H1 (cell line): ENCODE data around the gene EHBP1. TPM values are rescaled to one million over a fixed set of nuclear protein-coding genes. Genes with fewer than 3 reads are reported as not detected.

Source experiments
- CTCF ChIA-PET: fragments of 300-600 bp; sonication (Branson Sonifier 250); formaldehyde crosslinking; loops from one replicate; lab custom pipeline; 2021; ENCODE audit not compliant: partially characterized antibody; lab: Charles Lee
- POLR2A ChIA-PET: fragments of 300-600 bp; sonication (Branson Sonifier 250); formaldehyde crosslinking; loops from one replicate; lab custom pipeline; 2021; ENCODE audit warnings: inconsistent platforms; ENCODE audit not compliant: partially characterized antibody; lab: Charles Lee
- DNase-seq, 2 experiments: peaks; one replicate each; pipeline versions ENCODE4 v3.0.0 to v3.0.0-alpha.2; 2010 to 2022; ENCODE audit warnings: low spot score in 2 of 2, low read depth in 1 of 2, mixed read lengths in 1 of 2
- FAIRE-seq: peaks from 2 replicates; lab custom pipeline; 2011; peaks lifted over from hg19 to GRCh38; lab: Jason Lieb, UNC
- H2AFZ ChIP-seq: 2 replicates; pipeline ENCODE4 v1.8.1; 2012; ENCODE audit warnings: low read length, inconsistent platforms
- H2AK5ac ChIP-seq: 2 replicates; pipeline ENCODE4 v1.6.1; 2013; ENCODE audit warnings: low read depth, low read length
- H2BK120ac ChIP-seq: replicated peaks from 2 replicates; pipeline ENCODE3; 2013; ENCODE audit warnings: low read depth, low read length, inconsistent platforms
- H2BK12ac ChIP-seq: 2 replicates; pipeline ENCODE4 v1.6.1; 2013; ENCODE audit warnings: low read depth, low read length
- H2BK15ac ChIP-seq: 2 replicates; pipeline ENCODE4 v1.6.1; 2013; ENCODE audit warnings: low read length
- H2BK20ac ChIP-seq: 2 replicates; pipeline ENCODE4 v1.6.1; 2013; ENCODE audit warnings: low read length
- H2BK5ac ChIP-seq: 2 replicates; pipeline ENCODE4 v1.6.1; 2013; ENCODE audit warnings: low read depth, low read length
- H3K14ac ChIP-seq: 2 replicates; pipeline ENCODE4 v1.6.1; 2013; ENCODE audit warnings: inconsistent platforms; ENCODE audit not compliant: insufficient read length
- H3K18ac ChIP-seq: 2 replicates; pipeline ENCODE4 v1.6.1; 2013; ENCODE audit warnings: low read length; ENCODE audit errors: extremely low read depth
- H3K23ac ChIP-seq: 2 replicates; pipeline ENCODE4 v1.6.1; 2013; ENCODE audit warnings: inconsistent platforms; ENCODE audit not compliant: insufficient read length
- H3K23me2 ChIP-seq: 2 replicates; pipeline ENCODE4 v1.6.1; 2013; ENCODE audit warnings: low read depth, low read length
- H3K27ac ChIP-seq: 2 replicates; pipeline ENCODE4 v1.6.1; 2011; ENCODE audit warnings: low read depth, low read length, inconsistent platforms
- H3K27me3 ChIP-seq, 4 experiments: replicated peaks in 1 of 4; 1 replicate in 1 of 4; 2 replicates in 3 of 4; pipeline versions ENCODE4 v1.6.1 to v1.8.1; 2011 to 2013; ENCODE audit warnings: low read length in 3 of 4, mild to moderate bottlenecking in 3 of 4, inconsistent platforms in 2 of 4, mixed read lengths in 2 of 4, moderate library complexity in 1 of 4; ENCODE audit not compliant: control insufficient read depth in 3 of 4, insufficient read depth in 3 of 4; ENCODE audit errors: extremely low read depth in 1 of 4
- H3K36me3 ChIP-seq, 4 experiments: 2 replicates each; pipeline versions ENCODE4 v1.6.1 to v1.8.1; 2011 to 2013; ENCODE audit warnings: mild to moderate bottlenecking in 4 of 4, low read length in 3 of 4, moderate library complexity in 2 of 4, control low read depth in 1 of 4, inconsistent platforms in 1 of 4; ENCODE audit not compliant: insufficient read depth in 4 of 4, control insufficient read depth in 2 of 4
- H3K4ac ChIP-seq: replicated peaks from 2 replicates; pipeline ENCODE3; 2013; ENCODE audit warnings: low read length, low read depth, mixed read lengths, inconsistent platforms; ENCODE audit not compliant: insufficient read length
- H3K4me1 ChIP-seq, 4 experiments: replicated peaks in 1 of 4; 1 replicate in 1 of 4; 2 replicates in 3 of 4; pipeline versions ENCODE4 v1.6.1 to v1.8.1; 2011 to 2013; ENCODE audit warnings: low read length in 3 of 4, inconsistent platforms in 2 of 4, mixed read lengths in 1 of 4; ENCODE audit not compliant: insufficient read depth in 4 of 4, control insufficient read depth in 3 of 4
- H3K4me2 ChIP-seq, 2 experiments: 2 replicates each; pipeline versions ENCODE4 v1.6.1 to v1.8.1; 2011 to 2013; ENCODE audit warnings: low read depth in 2 of 2, low read length in 2 of 2, control low read depth in 1 of 2, inconsistent platforms in 1 of 2, mild to moderate bottlenecking in 1 of 2; ENCODE audit not compliant: insufficient read depth in 1 of 2
- H3K4me3 ChIP-seq, 4 experiments: fragments of 200-600, 300-600 bp in 1 of 4; sonication (generic), shearing (Covaris generic), sonication (Bioruptor Twin) in 1 of 4; 2 replicates each; pipeline versions ENCODE4 v1.5.1 to v1.8.1; 2011 to 2016; ENCODE audit warnings: low read length in 4 of 4, low read depth in 3 of 4, control low read depth in 2 of 4, inconsistent platforms in 2 of 4, mild to moderate bottlenecking in 2 of 4, mixed read lengths in 1 of 4, moderate library complexity in 1 of 4; ENCODE audit not compliant: insufficient read depth in 2 of 4; ENCODE audit errors: extremely low read depth in 1 of 4
- H3K56ac ChIP-seq: replicated peaks from 2 replicates; pipeline ENCODE3; 2013; ENCODE audit warnings: low read depth, mild to moderate bottlenecking, mixed read lengths, low read length, inconsistent platforms; ENCODE audit not compliant: insufficient read length
- H3K79me1 ChIP-seq: 2 replicates; pipeline ENCODE4 v1.6.1; 2013; ENCODE audit warnings: low read depth, low read length, control low read depth
- H3K79me2 ChIP-seq, 2 experiments: 2 replicates each; pipeline versions ENCODE4 v1.6.1 to v1.8.1; 2012 to 2013; ENCODE audit warnings: low read length in 2 of 2, mild to moderate bottlenecking in 2 of 2, inconsistent platforms in 1 of 2; ENCODE audit not compliant: insufficient read depth in 2 of 2, control insufficient read depth in 1 of 2
- H3K9ac ChIP-seq, 4 experiments: replicated peaks in 1 of 4; 1 replicate in 1 of 4; 2 replicates in 3 of 4; pipeline versions ENCODE4 v1.6.1 to v1.8.1; 2011 to 2013; ENCODE audit warnings: low read depth in 3 of 4, low read length in 3 of 4, control low read depth in 2 of 4, mild to moderate bottlenecking in 2 of 4, moderate library complexity in 2 of 4, inconsistent platforms in 1 of 4; ENCODE audit errors: extremely low read depth in 1 of 4
- H3K9me3 ChIP-seq, 2 experiments: 2 replicates each; pipeline versions ENCODE4 v1.6.1 to v1.8.1; 2012 to 2013; ENCODE audit warnings: mild to moderate bottlenecking in 2 of 2, moderate library complexity in 2 of 2, control low read depth in 1 of 2, inconsistent platforms in 1 of 2, low read depth in 1 of 2, low read length in 1 of 2, mixed read lengths in 1 of 2; ENCODE audit not compliant: insufficient read depth in 2 of 2
- H4K20me1 ChIP-seq, 2 experiments: replicated peaks in 1 of 2; 2 replicates each; pipeline versions ENCODE3 to v1.8.1; 2011 to 2013; ENCODE audit warnings: inconsistent platforms in 2 of 2, low read length in 2 of 2, mild to moderate bottlenecking in 1 of 2; ENCODE audit not compliant: insufficient read depth in 2 of 2, control insufficient read depth in 1 of 2
- H4K5ac ChIP-seq: 2 replicates; pipeline ENCODE4 v1.6.1; 2013; ENCODE audit warnings: low read length, low read depth, mixed read lengths, inconsistent platforms; ENCODE audit not compliant: insufficient read length
- H4K8ac ChIP-seq: 2 replicates; pipeline ENCODE4 v1.8.0; 2013; ENCODE audit warnings: mild to moderate bottlenecking, moderate library complexity, low read length, inconsistent platforms; ENCODE audit not compliant: insufficient read depth; ENCODE audit errors: extremely low read depth
- H4K91ac ChIP-seq: replicated peaks from 2 replicates; pipeline ENCODE3; 2013; ENCODE audit warnings: low read length, mixed read lengths, inconsistent platforms; ENCODE audit not compliant: insufficient read length
- ATF2 ChIP-seq: IDR thresholded peaks from 2 replicates; pipeline ENCODE4 v1.6.1; 2012; ENCODE audit warnings: low read length, inconsistent platforms
- BACH1 ChIP-seq: IDR thresholded peaks from 2 replicates; pipeline ENCODE4 v1.6.1; 2012; ENCODE audit warnings: low read length, improper control_type of control experiment
- CEBPB ChIP-seq: IDR thresholded peaks from 2 replicates; pipeline ENCODE4 v1.6.1; 2012; ENCODE audit warnings: low read depth, low read length
- CTBP2 ChIP-seq: IDR thresholded peaks from 2 replicates; pipeline ENCODE4 v1.7.0; 2011; ENCODE audit warnings: borderline replicate concordance, mild to moderate bottlenecking, moderate library complexity, mixed read lengths, low read length; ENCODE audit not compliant: insufficient read depth, insufficient read length
- EGR1 ChIP-seq: IDR thresholded peaks from 2 replicates; pipeline ENCODE4 v1.6.1; 2011; ENCODE audit warnings: low read depth, low read length, borderline replicate concordance
- EP300 ChIP-seq, 2 experiments: IDR thresholded peaks; 1 replicate in 1 of 2; 2 replicates in 1 of 2; pipeline ENCODE4 v1.6.1; 2011 to 2012; ENCODE audit warnings: low read depth in 2 of 2, low read length in 2 of 2, mild to moderate bottlenecking in 2 of 2, borderline replicate concordance in 1 of 2, inconsistent platforms in 1 of 2, moderate library complexity in 1 of 2
- KDM1A ChIP-seq: fragments of 200-600, 300-600 bp; sonication (generic); IDR thresholded peaks from 2 replicates; pipeline ENCODE4 v1.7.1; 2016; ENCODE audit warnings: mild to moderate bottlenecking, low read length, borderline replicate concordance
- POLR2A ChIP-seq, 2 experiments: IDR thresholded peaks; 1 replicate in 1 of 2; 2 replicates in 1 of 2; pipeline ENCODE4 v1.6.1; 2011; ENCODE audit warnings: low read depth in 2 of 2, low read length in 2 of 2, mild to moderate bottlenecking in 2 of 2; ENCODE audit errors: control extremely low read depth in 1 of 2
- RBBP5 ChIP-seq: IDR thresholded peaks from 2 replicates; pipeline ENCODE4 v1.7.1; 2012; ENCODE audit warnings: low read depth, mild to moderate bottlenecking, inconsistent platforms, low read length, moderate library complexity, borderline replicate concordance
- SIRT6 ChIP-seq: IDR thresholded peaks from one replicate; pipeline ENCODE4 v1.7.1; 2012; ENCODE audit warnings: low read length, inconsistent platforms
- SP1 ChIP-seq: IDR thresholded peaks from 2 replicates; pipeline ENCODE4 v1.6.1; 2011; ENCODE audit warnings: low read depth, low read length
- SP2 ChIP-seq: IDR thresholded peaks from 2 replicates; pipeline ENCODE4 v1.6.1; 2012; ENCODE audit warnings: mild to moderate bottlenecking, low read length, inconsistent platforms
- SUZ12 ChIP-seq: fragments of 200-600 bp; sonication (generic); IDR thresholded peaks from 2 replicates; pipeline ENCODE4 v1.6.1; 2012; ENCODE audit warnings: mild to moderate bottlenecking, inconsistent platforms, low read length, moderate library complexity, mixed read lengths
- WGBS, 2 experiments: shearing (Covaris generic) in 1 of 2; methylation state at CpG; one replicate each; pipeline versions ENCODE4 v1.1.6 to v1.1.7; 2013 to 2015; ENCODE audit warnings: low lambda C conversion rate in 2 of 2, mixed read lengths in 2 of 2, inconsistent platforms in 1 of 2, low coverage in 1 of 2, missing lambda C conversion rate in 1 of 2; ENCODE audit not compliant: insufficient replicate concordance in 2 of 2, insufficient coverage in 1 of 2, insufficient read length in 1 of 2; ENCODE audit errors: extremely low coverage in 1 of 2, missing lambda C conversion rate in 1 of 2; 5-methylcytosine and 5-hydroxymethylcytosine counted together
- polyA plus RNA-seq, 7 experiments: library from polyadenylated mRNA; depleted of rRNA in 3 of 7; stranded (reverse) in 5 of 7; unstranded in 2 of 7; fragments of >200 nt in 5 of 7; fragments of 200-250 nt in 2 of 7; gene quantifications; 1 replicate in 5 of 7; 2 replicates in 1 of 7; 4 replicates in 1 of 7; pipeline versions ENCODE4 v1.2.1 to v1.2.3, GENCODE V29; 2011 to 2013; ENCODE audit warnings: missing spikeins in 2 of 7, mixed read lengths in 2 of 7
- total RNA-seq: library from RNA; stranded (reverse); fragmentation: NEBNext Ultra II Directional; extraction: Animal tissue kit (Norgen Biotek cat#: 25700); gene quantifications from 2 replicates; pipeline ENCODE4 v1.2.1, GENCODE V29; 2021

EHBP1 gene
- total and polyA plus RNA-seq, 2 of the 8 experiments (the other 6 are each of a cell fraction or from before 2014, with no cell fraction given), result 12.0 to 64.1 TPM

- CTCF ChIA-PET, result no interaction called here
- no peak for FAIRE-seq
Observed at GRCh38 chr2:63015389-63015788, 309.9 kb downstream of the EHBP1 start.

More at GRCh38 chr2:63015389-63015788, 309.9 kb downstream of the EHBP1 start:
- H3K9ac ChIP-seq, result no peak overlapping the region
- H4K5ac ChIP-seq, result no peak overlapping the region
- no peak overlapping the region for H4K8ac ChIP-seq
- H3K23ac ChIP-seq, result no peak overlapping the region
- H3K4me2 ChIP-seq, result no peak overlapping the region
- DNase-seq, result no peak
- H3K18ac ChIP-seq, result no peak overlapping the region
- WGBS, 2 experiments, result 92% methylated on average over 3 of the region's 3 CpGs; no CpG with 5 or more reads in 1 of the 2 experiments
- POLR2A ChIA-PET, result no interaction called here
- H4K20me1 ChIP-seq, result no peaks in the 10 kb centered on the region
- H3K79me1 ChIP-seq, result no peaks in the 10 kb centered on the region
- no peak overlapping the region for H2BK15ac ChIP-seq
- no peak overlapping the region for H2BK120ac ChIP-seq
- H3K4me3 ChIP-seq, result no peak overlapping the region
- no peak overlapping the region for H2BK12ac ChIP-seq
- no peak overlapping the region for H3K27ac ChIP-seq
- no peak overlapping the region for H2BK20ac ChIP-seq
- no peak overlapping the region for H3K56ac ChIP-seq
- H2BK5ac ChIP-seq, result no peak overlapping the region
- H3K23me2 ChIP-seq, result no peaks in the 10 kb centered on the region
- H3K9me3 ChIP-seq, result no peaks in the 10 kb centered on the region
- H3K36me3 ChIP-seq, result no peaks in the 10 kb centered on the region
- TF ChIP-seq EP300 (IDR thresholded peaks at IDR 0.05; ENCODE audit: borderline replicate concordance in 1 of 2, low read depth in 2 of 2, low read length in 2 of 2), result no peak
- no peak for TF ChIP-seq SIRT6
- TF ChIP-seq POLR2A (IDR thresholded peaks at IDR 0.05; ENCODE audit: control extremely low read depth in 1 of 2, low read depth in 2 of 2, low read length in 2 of 2), result no peak
- TF ChIP-seq SP1, result no peak
- no peak for TF ChIP-seq ATF2
- no peak for TF ChIP-seq EGR1
- TF ChIP-seq CTBP2, result no peak
- TF ChIP-seq SUZ12, result no peak
- no peak for TF ChIP-seq KDM1A
- TF ChIP-seq SP2, result no peak
- no peak for TF ChIP-seq RBBP5
- TF ChIP-seq BACH1, result no peak
- no peak for TF ChIP-seq CEBPB
- H3K4ac ChIP-seq, result no peak overlapping the region
- no peak overlapping the region for H2AK5ac ChIP-seq
- no peak overlapping the region for H2AFZ ChIP-seq
- no peaks in the 10 kb centered on the region for H3K27me3 ChIP-seq
- peaks cover 0 to 5% (median 0%) of the 10 kb centered on the region in 4 experiments; a peak in 1 of 7 replicates for H3K4me1 ChIP-seq
- no peak overlapping the region for H3K14ac ChIP-seq
- no peaks in the 10 kb centered on the region for H3K79me2 ChIP-seq
- no peak overlapping the region for H4K91ac ChIP-seq
